T-helper 1 cell (primary cell): ENCODE measurements around the gene MSI2.

ENCODE experiments used
- DNase-seq, 5 donors: peaks; one replicate each; pipeline ENCODE4 v3.0.0-alpha.2; 2012 to 2020

The MSI2 gene

GRCh38 chr17:57350266-57350665, 93.9 kb downstream of the MSI2 start:
- DNase-seq, result no peak

DNA sequence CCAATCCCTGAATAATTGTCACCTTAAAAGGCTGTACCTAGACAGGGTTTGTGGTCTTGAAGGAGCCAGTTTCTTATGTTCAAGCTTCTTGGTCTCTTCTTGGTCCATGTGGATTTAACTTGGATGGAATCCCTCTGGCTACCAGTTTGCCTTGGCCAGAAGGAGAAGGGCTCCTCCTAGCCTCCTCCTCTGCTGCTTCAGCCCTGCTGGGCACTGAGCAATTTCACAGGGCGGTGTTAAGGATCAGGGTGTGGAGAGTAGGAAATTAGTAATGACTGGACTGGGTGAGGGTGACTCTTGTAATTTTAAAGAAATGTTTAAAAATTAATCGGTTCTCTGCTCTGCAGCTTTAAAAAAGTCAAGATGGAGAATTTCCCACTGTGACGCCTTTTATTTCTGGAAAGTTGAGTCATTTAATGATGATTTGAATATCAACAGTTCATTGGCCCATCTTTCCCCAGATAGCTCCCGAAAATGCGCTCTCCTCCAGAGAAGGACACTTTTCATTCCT, 96.4 kb downstream of the MSI2 start:
- no peak for DNase-seq

DNA sequence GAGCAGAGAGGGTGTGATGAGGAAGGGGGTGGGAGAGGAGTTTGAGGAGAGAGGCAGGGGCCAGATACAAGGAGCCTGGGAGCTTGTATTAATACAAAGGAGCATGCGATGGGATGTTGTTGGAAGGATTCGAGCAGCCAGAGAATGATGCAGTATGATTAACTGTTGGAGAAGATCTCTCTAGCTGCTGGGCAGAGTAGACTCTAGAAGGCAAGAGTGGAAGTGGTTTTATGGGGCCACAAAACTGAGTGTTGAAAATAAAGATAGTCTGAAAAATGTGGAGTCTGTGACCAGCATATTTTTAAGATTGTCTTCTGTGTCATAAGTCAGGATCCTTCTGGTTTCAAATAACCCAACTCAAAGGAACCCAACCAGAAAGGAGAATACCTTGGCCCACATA, 98.3 kb downstream of the MSI2 start:
- no peak for DNase-seq

DNA sequence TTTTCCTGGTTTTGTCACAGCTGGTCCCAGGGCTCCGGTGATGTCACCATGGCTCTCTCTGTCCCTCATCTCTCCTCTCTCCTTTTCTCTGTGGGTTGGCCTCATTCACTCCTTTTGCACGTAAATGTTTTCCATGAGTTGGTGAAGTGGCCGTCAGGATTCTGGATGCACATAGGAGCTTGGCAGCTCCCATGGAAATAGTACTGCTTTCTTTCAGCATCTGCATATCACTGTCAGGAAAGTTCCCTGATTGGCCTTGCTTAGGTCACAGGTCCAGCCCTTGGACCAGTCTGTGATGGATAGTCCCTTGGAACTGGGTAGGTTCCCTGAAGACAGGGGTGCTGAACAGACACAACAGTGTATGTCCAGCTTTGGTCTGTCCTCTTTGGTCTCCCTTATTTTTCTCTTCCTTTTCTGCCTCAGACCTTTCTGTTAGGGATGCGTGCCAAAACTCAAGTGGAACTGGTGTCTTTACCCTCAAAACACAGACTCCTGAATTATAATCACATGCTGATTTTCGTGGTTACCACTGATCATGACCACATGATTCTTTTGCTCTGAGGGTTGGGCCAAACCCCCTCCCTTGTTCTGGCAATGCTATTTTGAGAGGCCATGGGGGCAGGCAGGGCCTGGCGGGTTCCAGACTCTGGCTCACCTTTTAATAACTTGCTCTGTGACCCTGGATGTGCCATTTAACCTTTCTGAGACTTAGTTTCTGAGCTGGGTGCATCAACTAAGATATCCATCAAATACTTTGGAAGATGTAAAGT, 99.0 kb downstream of the MSI2 start:
- no peak for DNase-seq

DNA sequence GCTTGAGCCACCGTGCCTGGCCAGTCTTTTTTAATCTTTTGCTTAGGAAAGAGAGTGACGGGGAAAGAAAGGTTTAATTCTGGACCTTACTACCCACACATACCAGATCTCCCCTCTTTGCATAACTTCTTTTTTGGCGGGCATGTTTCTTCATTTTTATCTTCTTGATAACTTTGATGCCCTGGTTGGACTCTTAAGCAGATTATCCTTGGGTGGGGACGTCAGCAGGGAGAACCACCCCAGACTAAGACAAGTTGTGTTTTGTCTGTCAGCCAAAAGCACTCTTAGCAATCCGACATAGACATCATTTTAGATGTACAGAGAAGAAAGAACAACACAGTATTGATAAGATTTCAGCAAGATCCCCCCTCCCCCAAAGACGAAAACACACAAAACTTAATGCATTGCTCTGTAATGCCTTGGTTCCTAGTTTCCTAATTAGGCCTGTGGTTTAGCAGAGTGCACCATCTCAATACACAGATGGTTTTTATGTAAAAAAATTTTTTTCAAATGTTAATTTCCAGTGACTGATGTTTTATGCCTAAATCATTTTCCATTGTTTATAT, 99.9 kb downstream of the MSI2 start:
- no peak for DNase-seq

DNA sequence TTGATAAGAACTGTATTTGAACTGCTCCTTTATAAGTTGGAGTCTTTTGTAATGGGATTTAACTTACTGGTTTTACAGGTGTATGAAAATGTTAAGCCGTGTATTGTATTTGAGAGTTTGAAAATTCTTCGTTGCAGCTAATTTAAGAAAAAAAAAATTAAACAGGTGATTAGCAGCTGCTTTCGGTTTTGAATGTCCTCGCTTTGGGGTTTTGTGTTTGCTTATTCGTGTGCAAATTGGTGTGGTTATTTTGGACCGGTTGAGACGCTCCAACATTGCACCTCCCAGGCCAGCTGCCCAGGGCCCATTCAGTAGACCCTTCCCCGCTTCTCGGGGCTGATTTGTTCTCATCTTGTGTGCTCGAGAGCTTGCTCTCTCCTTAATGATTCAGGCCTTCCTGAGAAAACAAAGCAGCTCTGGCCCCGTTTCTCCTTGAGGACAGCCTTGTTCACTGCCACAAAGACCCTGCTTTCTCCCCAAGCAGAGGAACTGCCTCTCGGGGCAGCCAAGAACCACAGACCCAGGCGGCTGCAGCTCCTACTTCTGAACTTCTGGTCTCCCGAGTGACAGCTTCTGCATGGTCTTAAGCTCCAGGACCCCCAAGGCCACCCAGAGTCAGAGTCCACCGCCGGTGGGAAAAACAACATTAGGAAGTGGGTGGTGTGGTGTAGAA, 100.5 kb downstream of the MSI2 start:
- no peak for DNase-seq

DNA sequence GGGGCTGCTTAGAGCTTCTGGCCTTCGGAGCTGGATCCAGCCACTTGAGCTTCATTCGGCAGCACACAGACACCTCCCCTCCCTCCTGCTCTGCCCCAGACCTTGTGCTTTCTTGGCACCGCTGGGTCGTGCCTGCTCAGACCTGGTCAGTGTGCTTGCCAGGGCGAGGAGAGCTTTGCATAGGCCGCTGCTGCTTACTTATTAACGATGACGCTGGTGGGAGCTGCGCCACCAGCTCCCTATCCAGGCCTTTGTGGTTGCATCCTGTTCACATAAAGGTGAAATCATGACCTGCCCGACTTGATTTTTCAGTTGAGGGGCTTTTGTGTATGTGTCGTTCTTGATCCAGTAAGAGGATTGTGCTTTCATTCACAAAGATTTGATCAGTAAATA, 101.1 kb downstream of the MSI2 start:
- no peak for DNase-seq

DNA sequence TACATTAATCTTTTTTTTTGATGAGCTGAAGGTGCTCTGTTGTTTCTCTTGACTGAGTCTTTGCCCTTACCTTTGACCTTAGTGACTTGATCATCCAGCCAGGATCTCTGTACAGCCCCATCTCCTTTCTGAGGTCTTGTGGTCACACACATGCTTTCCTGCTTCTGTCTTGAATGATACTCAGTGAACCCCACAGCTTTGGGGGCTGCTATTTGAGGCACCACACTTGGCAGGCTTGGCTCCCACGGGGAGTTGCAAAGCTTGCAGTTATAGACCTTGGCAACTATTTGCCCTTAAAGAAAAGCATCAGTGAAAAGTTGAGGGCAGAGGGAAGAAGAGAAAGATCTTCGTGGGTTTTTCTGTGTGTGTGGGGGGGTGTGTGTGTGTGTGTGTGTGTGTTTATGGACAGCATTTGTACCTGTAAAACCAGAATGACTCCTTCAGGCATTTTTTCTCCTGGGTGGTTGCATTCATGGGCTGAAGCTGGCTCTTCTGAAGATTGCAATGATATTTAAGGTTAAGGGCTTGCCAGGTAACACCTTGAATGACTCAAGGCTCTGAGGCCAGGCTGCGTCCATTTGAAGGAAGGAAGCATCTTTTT, 101.6 kb downstream of the MSI2 start:
- DNase-seq, result no peak

DNA sequence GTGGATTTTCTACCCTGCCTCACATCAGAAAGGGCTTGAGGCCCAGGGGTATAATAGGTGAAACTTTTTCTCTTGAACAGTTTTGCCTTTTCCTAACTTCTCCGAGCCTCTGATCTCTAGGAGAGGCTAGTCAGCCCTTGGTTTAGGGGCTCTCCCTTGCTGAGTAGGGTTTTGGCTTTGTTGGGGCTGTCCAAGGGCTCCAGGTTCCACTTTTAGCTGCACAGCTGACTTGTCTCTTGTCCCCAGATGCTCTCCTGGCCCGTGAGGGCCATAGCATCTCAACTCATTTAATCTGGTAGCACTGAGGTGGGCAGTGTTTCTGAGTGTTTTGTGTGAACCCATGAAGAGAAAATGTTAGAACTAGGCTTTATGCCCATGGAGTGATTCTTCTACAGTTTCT, 103.9 kb downstream of the MSI2 start:
- no peak for DNase-seq

GRCh38 chr17:57362797-57363556, 106.7 kb downstream of the MSI2 start:
- DNase-seq, result no peak

GRCh38 chr17:57363580-57363979, 107.3 kb downstream of the MSI2 start:
- DNase-seq, result no peak

GRCh38 chr17:57363998-57364643, 107.8 kb downstream of the MSI2 start:
- DNase-seq, result no peak

DNA sequence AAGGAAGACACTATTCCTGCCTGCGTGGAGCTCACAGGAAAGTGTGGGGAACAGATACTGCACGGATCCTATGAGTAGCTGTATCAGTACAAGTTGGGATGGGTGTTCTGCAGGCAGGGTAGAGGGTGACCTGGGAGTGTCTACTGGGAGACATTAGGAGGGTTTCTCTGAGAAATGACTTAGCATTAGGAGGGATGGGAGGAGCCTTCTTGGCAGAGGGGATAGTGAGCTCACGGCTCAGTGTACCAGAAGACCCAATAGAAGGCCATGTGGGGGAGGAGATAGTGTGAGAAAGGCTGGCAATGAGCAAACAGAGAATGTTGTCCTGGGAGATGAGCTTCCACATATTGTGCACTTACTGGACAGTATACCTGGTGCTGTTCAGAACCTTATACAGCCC, 109.1 kb downstream of the MSI2 start:
- DNase-seq, result no peak

DNA sequence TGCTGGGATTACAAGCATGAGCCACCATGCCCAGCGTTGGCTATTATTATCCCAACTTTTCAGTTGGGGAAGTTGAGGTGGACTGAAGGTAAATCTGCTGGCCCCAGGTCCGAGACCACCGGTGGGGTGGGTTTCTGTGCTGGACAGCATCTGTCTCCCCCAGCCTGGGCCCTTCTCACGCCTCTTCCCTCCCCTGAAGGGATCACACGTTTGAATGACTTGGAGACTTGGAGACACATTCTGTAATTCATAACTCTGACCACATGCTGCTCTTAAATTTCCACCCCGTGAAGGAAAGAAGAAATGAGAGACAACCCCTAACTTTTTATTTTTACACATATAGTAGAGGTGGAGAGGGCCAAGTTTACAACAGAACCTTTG, 109.8 kb downstream of the MSI2 start:
- DNase-seq, result no peak

DNA sequence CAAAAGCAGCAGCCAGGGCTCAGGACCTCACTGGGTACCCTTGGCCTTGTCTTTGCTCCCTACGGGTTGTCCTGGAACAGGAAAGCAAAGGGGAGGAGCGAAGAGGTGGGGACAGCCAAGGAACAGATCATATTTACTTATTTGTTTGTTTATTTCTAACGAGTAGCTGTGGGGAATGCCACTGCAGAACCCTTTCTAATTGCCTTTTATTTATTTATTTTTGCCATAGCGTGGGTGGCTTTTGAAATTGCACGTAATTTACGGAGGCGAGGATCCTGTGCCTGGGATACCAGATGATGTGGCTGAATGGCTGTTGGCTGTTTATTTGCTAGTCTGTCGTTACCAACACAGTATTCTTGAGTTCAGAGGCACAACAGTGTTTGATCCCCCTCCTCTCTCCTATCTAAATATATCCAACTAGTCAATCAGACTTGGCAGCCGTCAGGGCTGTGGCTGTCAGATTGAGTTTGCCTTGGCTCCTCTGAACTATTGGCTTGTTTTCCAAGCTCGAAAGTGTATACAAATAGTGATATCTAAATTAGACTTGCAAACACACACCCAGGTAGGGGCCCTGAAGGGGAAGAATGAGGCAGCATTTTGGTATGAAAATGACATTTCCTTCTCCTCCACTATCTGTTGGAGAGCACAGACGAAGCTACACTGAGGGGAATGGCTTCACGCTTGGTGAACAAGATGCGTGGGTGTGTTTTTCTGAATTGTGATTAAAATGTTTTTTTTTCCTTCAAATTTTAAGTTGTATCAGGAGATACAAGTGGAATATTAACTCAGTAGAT, 110.4 kb downstream of the MSI2 start:
- DNase-seq, result no peak

- no peak for DNase-seq
Measured at GRCh38 chr17:57368637-57369336, 112.5 kb downstream of the MSI2 start.

DNA sequence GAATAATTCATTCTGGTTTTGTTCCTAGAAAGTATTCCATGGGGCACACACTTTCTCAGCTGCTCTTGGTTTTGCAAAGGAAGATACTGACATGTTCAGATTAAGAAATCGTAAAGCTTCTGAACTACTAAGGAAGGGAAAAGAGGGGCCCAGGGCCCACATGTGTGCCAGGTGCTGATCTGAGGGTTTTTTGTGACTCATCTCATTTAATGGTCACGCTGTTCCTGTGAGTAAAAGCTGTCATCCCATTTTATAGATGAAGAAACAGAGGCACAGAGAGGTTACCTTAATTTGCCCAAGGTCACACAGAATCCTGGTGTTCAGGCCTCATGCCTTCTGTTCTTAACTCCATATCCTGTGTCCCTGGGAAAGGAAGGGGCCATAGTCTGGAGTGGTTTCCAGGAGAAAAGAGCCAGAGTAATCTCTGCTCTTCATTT, 113.2 kb downstream of the MSI2 start:
- DNase-seq, result no peak

GRCh38 chr17:57370037-57370581, 113.8 kb downstream of the MSI2 start:
- no peak for DNase-seq

GRCh38 chr17:57370619-57371018, 114.3 kb downstream of the MSI2 start:
- DNase-seq, result no peak

- no peak for DNase-seq
Measured at GRCh38 chr17:57372156-57372555, 115.8 kb downstream of the MSI2 start.
